SK-N-SH (cell line): ENCODE data around the gene LTB4R2.

Experiments used
- CHD2 ChIP-seq: fragments of 150-350 bp; IDR thresholded peaks from 2 replicates; pipeline ENCODE4 v1.6.1; 2018; ENCODE audit warnings: low read length; ENCODE audit not compliant: partially characterized antibody
- CTCF ChIP-seq: fragments of 200-600 bp; sonication (generic); IDR thresholded peaks from 2 replicates; pipeline ENCODE4 v1.6.1; 2017; ENCODE audit warnings: antibody characterized with exemption, mild to moderate bottlenecking, moderate library complexity
- EP300 ChIP-seq, 2 experiments: IDR thresholded peaks; 2 replicates each; pipeline versions ENCODE4 v1.4.0 to v1.6.1; 2012; ENCODE audit warnings: borderline replicate concordance in 1 of 2, low read depth in 1 of 2, low read length in 1 of 2
- EZH2phosphoT487 ChIP-seq: fragments of 200-600 bp; sonication (generic); IDR thresholded peaks from 2 replicates; pipeline ENCODE4 v1.6.1; 2017; ENCODE audit warnings: low read depth, mixed run types, mild to moderate bottlenecking, antibody characterized with exemption, moderate library complexity, borderline replicate concordance
- FOXJ3 ChIP-seq: sonication (generic); formaldehyde crosslinking; IDR thresholded peaks from 2 replicates; pipeline ENCODE4 v1.5.1; 2020; ENCODE audit warnings: mild to moderate bottlenecking, missing genetic modification reagents
- FOXM1 ChIP-seq: IDR thresholded peaks from 2 replicates; pipeline ENCODE4 v1.4.0; 2012; ENCODE audit warnings: low read depth, mild to moderate bottlenecking
- GABPA ChIP-seq: IDR thresholded peaks from 2 replicates; pipeline ENCODE4 v1.4.0; 2012; ENCODE audit warnings: low read depth, mild to moderate bottlenecking
- NFIC ChIP-seq: IDR thresholded peaks from 2 replicates; pipeline ENCODE4 v1.4.0; 2012; ENCODE audit warnings: borderline replicate concordance
- PBX3 ChIP-seq: IDR thresholded peaks from 2 replicates; pipeline ENCODE4; 2012
- RFX5 ChIP-seq: IDR thresholded peaks from 2 replicates; pipeline ENCODE4 v1.6.1; 2012; ENCODE audit warnings: mild to moderate bottlenecking, improper control_type of control experiment, low read length
- SIN3A ChIP-seq: IDR thresholded peaks from 2 replicates; pipeline ENCODE4 v1.6.1; 2012; ENCODE audit warnings: low read depth, mild to moderate bottlenecking, low read length, moderate library complexity, borderline replicate concordance
- TF ChIP-seq, protein P1 (sequence below): IDR thresholded peaks from 2 replicates; pipeline ENCODE4 v1.6.1; 2012; ENCODE audit warnings: mild to moderate bottlenecking, low read depth, low read length, moderate library complexity
- TF ChIP-seq, protein P2 (sequence below): fragments of 150-350 bp; IDR thresholded peaks from 2 replicates; pipeline ENCODE4 v1.6.1; 2017; ENCODE audit warnings: antibody characterized with exemption, low read length, low read depth, borderline replicate concordance
- TF ChIP-seq, protein P3 (sequence below): fragments of 150-350 bp; IDR thresholded peaks from 2 replicates; pipeline ENCODE4 v1.6.1; 2016; ENCODE audit warnings: mild to moderate bottlenecking, low read depth, low read length

GRCh38 chr14:24317141-24317928 is 7.4 kb downstream of the LTB4R2 start:
- TF ChIP-seq CTCF (no peak), SIN3A (no peak), CHD2 (no peak), EZH2phosphoT487 (no peak), FOXM1 (no peak), NFIC (no peak), PBX3 (no peak), EP300 (IDR thresholded peaks at IDR 0.05; ENCODE audit: borderline replicate concordance in 1 of 2, low read depth in 1 of 2, low read length in 1 of 2) (no peak), GABPA (no peak), RFX5 (no peak), FOXJ3 (CRISPR knock-in tag) (no peak)
- TF ChIP-seq, protein P1, sequence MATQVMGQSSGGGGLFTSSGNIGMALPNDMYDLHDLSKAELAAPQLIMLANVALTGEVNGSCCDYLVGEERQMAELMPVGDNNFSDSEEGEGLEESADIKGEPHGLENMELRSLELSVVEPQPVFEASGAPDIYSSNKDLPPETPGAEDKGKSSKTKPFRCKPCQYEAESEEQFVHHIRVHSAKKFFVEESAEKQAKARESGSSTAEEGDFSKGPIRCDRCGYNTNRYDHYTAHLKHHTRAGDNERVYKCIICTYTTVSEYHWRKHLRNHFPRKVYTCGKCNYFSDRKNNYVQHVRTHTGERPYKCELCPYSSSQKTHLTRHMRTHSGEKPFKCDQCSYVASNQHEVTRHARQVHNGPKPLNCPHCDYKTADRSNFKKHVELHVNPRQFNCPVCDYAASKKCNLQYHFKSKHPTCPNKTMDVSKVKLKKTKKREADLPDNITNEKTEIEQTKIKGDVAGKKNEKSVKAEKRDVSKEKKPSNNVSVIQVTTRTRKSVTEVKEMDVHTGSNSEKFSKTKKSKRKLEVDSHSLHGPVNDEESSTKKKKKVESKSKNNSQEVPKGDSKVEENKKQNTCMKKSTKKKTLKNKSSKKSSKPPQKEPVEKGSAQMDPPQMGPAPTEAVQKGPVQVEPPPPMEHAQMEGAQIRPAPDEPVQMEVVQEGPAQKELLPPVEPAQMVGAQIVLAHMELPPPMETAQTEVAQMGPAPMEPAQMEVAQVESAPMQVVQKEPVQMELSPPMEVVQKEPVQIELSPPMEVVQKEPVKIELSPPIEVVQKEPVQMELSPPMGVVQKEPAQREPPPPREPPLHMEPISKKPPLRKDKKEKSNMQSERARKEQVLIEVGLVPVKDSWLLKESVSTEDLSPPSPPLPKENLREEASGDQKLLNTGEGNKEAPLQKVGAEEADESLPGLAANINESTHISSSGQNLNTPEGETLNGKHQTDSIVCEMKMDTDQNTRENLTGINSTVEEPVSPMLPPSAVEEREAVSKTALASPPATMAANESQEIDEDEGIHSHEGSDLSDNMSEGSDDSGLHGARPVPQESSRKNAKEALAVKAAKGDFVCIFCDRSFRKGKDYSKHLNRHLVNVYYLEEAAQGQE: no peak
- TF ChIP-seq, protein P2, sequence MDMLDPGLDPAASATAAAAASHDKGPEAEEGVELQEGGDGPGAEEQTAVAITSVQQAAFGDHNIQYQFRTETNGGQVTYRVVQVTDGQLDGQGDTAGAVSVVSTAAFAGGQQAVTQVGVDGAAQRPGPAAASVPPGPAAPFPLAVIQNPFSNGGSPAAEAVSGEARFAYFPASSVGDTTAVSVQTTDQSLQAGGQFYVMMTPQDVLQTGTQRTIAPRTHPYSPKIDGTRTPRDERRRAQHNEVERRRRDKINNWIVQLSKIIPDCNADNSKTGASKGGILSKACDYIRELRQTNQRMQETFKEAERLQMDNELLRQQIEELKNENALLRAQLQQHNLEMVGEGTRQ: no peak
- TF ChIP-seq, protein P3, sequence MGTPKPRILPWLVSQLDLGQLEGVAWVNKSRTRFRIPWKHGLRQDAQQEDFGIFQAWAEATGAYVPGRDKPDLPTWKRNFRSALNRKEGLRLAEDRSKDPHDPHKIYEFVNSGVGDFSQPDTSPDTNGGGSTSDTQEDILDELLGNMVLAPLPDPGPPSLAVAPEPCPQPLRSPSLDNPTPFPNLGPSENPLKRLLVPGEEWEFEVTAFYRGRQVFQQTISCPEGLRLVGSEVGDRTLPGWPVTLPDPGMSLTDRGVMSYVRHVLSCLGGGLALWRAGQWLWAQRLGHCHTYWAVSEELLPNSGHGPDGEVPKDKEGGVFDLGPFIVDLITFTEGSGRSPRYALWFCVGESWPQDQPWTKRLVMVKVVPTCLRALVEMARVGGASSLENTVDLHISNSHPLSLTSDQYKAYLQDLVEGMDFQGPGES: no peak
